H9 (cell line): Measurements from ENCODE around the gene ZNF17. TPM values are rescaled to one million over a fixed set of nuclear protein-coding genes. Genes with fewer than 3 reads are reported as not detected.

ENCODE experiments used
- DNase-seq: peaks from one replicate; pipeline ENCODE4 v3.0.0-alpha.2; 2017
- H2AFZ ChIP-seq: one replicate; pipeline ENCODE4 v1.6.1; 2013; ENCODE audit warnings: mild to moderate bottlenecking, low read length, control low read depth, moderate library complexity
- H2AK5ac ChIP-seq: 2 replicates; pipeline ENCODE4 v1.6.1; 2013; ENCODE audit warnings: low read length, control low read depth, mixed read lengths; ENCODE audit not compliant: insufficient read length
- H2BK120ac ChIP-seq: one replicate; pipeline ENCODE4 v1.6.1; 2013; ENCODE audit warnings: low read depth, mild to moderate bottlenecking, low read length, control low read depth, inconsistent platforms; ENCODE audit not compliant: poor library complexity, severe bottlenecking
- H2BK12ac ChIP-seq: 2 replicates; pipeline ENCODE4 v1.6.1; 2013; ENCODE audit warnings: low read length, control low read depth, mixed read lengths, low read depth; ENCODE audit not compliant: insufficient read length
- H2BK15ac ChIP-seq: 2 replicates; pipeline ENCODE4 v1.6.1; 2013; ENCODE audit warnings: low read depth, low read length, control low read depth
- H2BK20ac ChIP-seq: one replicate; pipeline ENCODE4 v1.6.1; 2013; ENCODE audit warnings: low read depth, mild to moderate bottlenecking, low read length, control low read depth, inconsistent platforms; ENCODE audit not compliant: poor library complexity, severe bottlenecking
- H2BK5ac ChIP-seq: 2 replicates; pipeline ENCODE4 v1.6.1; 2013; ENCODE audit warnings: low read length, control low read depth, mixed read lengths; ENCODE audit not compliant: insufficient read length
- H3K14ac ChIP-seq: 2 replicates; pipeline ENCODE4 v1.6.1; 2013; ENCODE audit warnings: low read length, control low read depth; ENCODE audit not compliant: insufficient read depth
- H3K18ac ChIP-seq: 2 replicates; pipeline ENCODE4 v1.6.1; 2013; ENCODE audit warnings: low read depth, mild to moderate bottlenecking, mixed read lengths, low read length, control low read depth; ENCODE audit not compliant: insufficient read length
- H3K23ac ChIP-seq: 2 replicates; pipeline ENCODE4 v1.6.1; 2013; ENCODE audit warnings: low read length, control low read depth, mixed read lengths, low read depth; ENCODE audit not compliant: insufficient read length
- H3K23me2 ChIP-seq: 2 replicates; pipeline ENCODE4 v1.6.1; 2013; ENCODE audit warnings: low read depth, mild to moderate bottlenecking, mixed read lengths, low read length, control low read depth; ENCODE audit not compliant: insufficient read length, poor library complexity, severe bottlenecking
- H3K27ac ChIP-seq: 2 replicates; pipeline ENCODE4 v1.5.1; 2013; ENCODE audit warnings: low read length, control low read depth, mixed read lengths, low read depth; ENCODE audit not compliant: insufficient read length
- H3K27me3 ChIP-seq: 2 replicates; pipeline ENCODE4 v1.6.1; 2013; ENCODE audit warnings: low read length, control low read depth, inconsistent platforms; ENCODE audit not compliant: insufficient read depth
- H3K4ac ChIP-seq: 2 replicates; pipeline ENCODE4 v1.6.1; 2013; ENCODE audit warnings: low read depth, mild to moderate bottlenecking, control low read depth, inconsistent platforms, low read length, moderate library complexity
- H3K4me1 ChIP-seq: 2 replicates; pipeline ENCODE4 v1.6.1; 2013; ENCODE audit warnings: low read length, control low read depth, inconsistent platforms; ENCODE audit not compliant: insufficient read depth
- H3K4me2 ChIP-seq: 2 replicates; pipeline ENCODE4 v1.6.1; 2013; ENCODE audit warnings: low read length, control low read depth, mixed read lengths; ENCODE audit not compliant: insufficient read length, insufficient read depth
- H3K56ac ChIP-seq: 2 replicates; pipeline ENCODE4 v1.6.1; 2013; ENCODE audit warnings: low read depth, mild to moderate bottlenecking, mixed read lengths, low read length, control low read depth; ENCODE audit not compliant: insufficient read length
- H3K79me1 ChIP-seq: 2 replicates; pipeline ENCODE4 v1.6.1; 2013; ENCODE audit warnings: low read depth, mild to moderate bottlenecking, moderate library complexity, low read length, control low read depth, inconsistent platforms; ENCODE audit not compliant: insufficient read depth, poor library complexity, severe bottlenecking
- H3K79me2 ChIP-seq: 2 replicates; pipeline ENCODE4 v1.6.1; 2013; ENCODE audit warnings: low read length, control low read depth, inconsistent platforms; ENCODE audit not compliant: insufficient read depth
- H3K9ac ChIP-seq: 2 replicates; pipeline ENCODE4 v1.6.1; 2013; ENCODE audit warnings: low read length, control low read depth, mixed read lengths; ENCODE audit not compliant: insufficient read length; ENCODE audit errors: extremely low read depth
- H3K9me3 ChIP-seq: one replicate; pipeline ENCODE4 v1.6.1; 2013; ENCODE audit warnings: low read depth, low read length, inconsistent platforms; ENCODE audit not compliant: control insufficient read depth
- H3T11ph ChIP-seq: one replicate; pipeline ENCODE4 v1.6.1; 2013; ENCODE audit warnings: mild to moderate bottlenecking, low read length, control low read depth, inconsistent platforms
- H4K20me1 ChIP-seq: one replicate; pipeline ENCODE4 v1.6.1; 2013; ENCODE audit not compliant: control insufficient read depth, insufficient read length, insufficient read depth
- H4K5ac ChIP-seq: 2 replicates; pipeline ENCODE4 v1.6.1; 2013; ENCODE audit warnings: low read depth, mild to moderate bottlenecking, mixed read lengths, low read length, control low read depth; ENCODE audit not compliant: insufficient read length
- H4K8ac ChIP-seq: replicated peaks from 2 replicates; pipeline ENCODE4 v1.6.1; 2013; ENCODE audit warnings: low read length, control low read depth, mixed read lengths, low read depth; ENCODE audit not compliant: insufficient read length
- H4K91ac ChIP-seq: 2 replicates; pipeline ENCODE4 v1.6.1; 2013; ENCODE audit warnings: low read depth, mild to moderate bottlenecking, moderate library complexity, mixed read lengths, low read length, control low read depth; ENCODE audit not compliant: insufficient read length
- H3K27ac Mint-ChIP-seq, 3 experiments: 2 replicates in 2 of 3; 3 replicates in 1 of 3; pipeline ENCODE4 v1.8.0; 2020 to 2021; ENCODE audit warnings: mixed read lengths in 3 of 3, mild to moderate bottlenecking in 1 of 3, moderate library complexity in 1 of 3
- H3K27me3 Mint-ChIP-seq: 2 replicates; pipeline ENCODE4 v1.8.0; 2021; ENCODE audit warnings: low read depth, mild to moderate bottlenecking, moderate library complexity, mixed read lengths
- H3K36me3 Mint-ChIP-seq, 3 experiments: 2 replicates in 2 of 3; 3 replicates in 1 of 3; pipeline ENCODE4 v1.8.0; 2020 to 2021; ENCODE audit warnings: low read depth in 3 of 3, mixed read lengths in 3 of 3; ENCODE audit not compliant: insufficient read depth in 1 of 3
- H3K4me1 Mint-ChIP-seq, 2 experiments: 2 replicates each; pipeline ENCODE4 v1.8.0; 2020; ENCODE audit warnings: mixed read lengths in 2 of 2
- H3K4me3 Mint-ChIP-seq, 2 experiments: 2 replicates in 1 of 2; 3 replicates in 1 of 2; pipeline ENCODE4 v1.8.0; 2020 to 2021; ENCODE audit warnings: mild to moderate bottlenecking in 2 of 2, mixed read lengths in 2 of 2, moderate library complexity in 1 of 2
- H3K9me3 Mint-ChIP-seq, 2 experiments: 2 replicates in 1 of 2; 3 replicates in 1 of 2; pipeline ENCODE4 v1.8.0; 2020; ENCODE audit warnings: mild to moderate bottlenecking in 2 of 2, mixed read lengths in 2 of 2, moderate library complexity in 1 of 2
- WGBS: extraction: QIAGEN DNeasy Blood & Tissue Kit; methylation state at CpG from one replicate; pipeline ENCODE4 v1.1.7; 2013; ENCODE audit warnings: missing lambda C conversion rate, low lambda C conversion rate, mixed read lengths; ENCODE audit not compliant: insufficient read length; ENCODE audit errors: extremely low coverage; 5-methylcytosine and 5-hydroxymethylcytosine counted together
- total RNA-seq: library from RNA; stranded (reverse); gene quantifications from 2 replicates; pipeline ENCODE4 v1.2.1, GENCODE V29; 2021
- TF ChIP-seq, protein P1 (sequence below): fragments of 200-600 bp; sonication (generic); conservative IDR thresholded peaks from 3 replicates; pipeline ENCODE4 v1.8.0; 2021; ENCODE audit warnings: antibody characterized with exemption, mild to moderate bottlenecking

Gene ZNF17
- total RNA-seq, 1 experiment from 2014 or later = 16.3 TPM

DNA sequence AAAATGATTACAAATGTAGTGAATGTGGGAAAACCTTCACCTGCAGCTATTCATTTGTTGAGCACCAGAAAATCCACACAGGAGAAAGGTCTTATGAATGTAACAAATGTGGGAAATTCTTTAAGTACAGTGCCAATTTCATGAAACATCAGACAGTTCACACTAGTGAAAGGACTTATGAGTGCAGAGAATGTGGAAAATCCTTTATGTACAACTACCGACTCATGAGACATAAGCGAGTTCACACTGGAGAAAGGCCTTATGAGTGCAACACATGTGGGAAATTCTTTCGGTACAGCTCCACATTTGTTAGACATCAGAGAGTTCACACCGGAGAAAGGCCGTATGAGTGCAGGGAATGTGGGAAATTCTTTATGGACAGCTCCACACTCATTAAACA is 12.1 kb upstream of the ZNF17 start:
- Mint-ChIP-seq H3K4me3 (no peak overlapping the region), H3K9me3 (peaks cover 7 to 10% of the 10 kb centered on the region in 2 experiments; a peak in 4 of 5 replicates), H3K27me3 (peaks cover 2% of the 10 kb centered on the region; the same call in 1 of the 2 replicates), H3K27ac (no peak overlapping the region), H3K4me1 (no peaks in the 10 kb centered on the region), H3K36me3 (peaks cover 31 to 56% (median 35%) of the 10 kb centered on the region in 3 experiments)
- Histone ChIP-seq H3K27me3 (no peaks in the 10 kb centered on the region), H3K18ac (no peak overlapping the region), H4K20me1 (no peaks in the 10 kb centered on the region), H2BK5ac (no peak overlapping the region), H3K79me1 (no peaks in the 10 kb centered on the region), H3K4ac (no peak overlapping the region), H2BK20ac (no peak overlapping the region), H3K9me3 (no peaks in the 10 kb centered on the region), H3K23me2 (peaks cover 4% of the 10 kb centered on the region), H3K23ac (no peak overlapping the region), H3K56ac (no peak overlapping the region), H3K4me1 (no peaks in the 10 kb centered on the region), H2BK12ac (no peak overlapping the region), H4K5ac (no peak overlapping the region), H2AFZ (no peak overlapping the region), H4K8ac (no peak overlapping the region), H2BK120ac (no peak overlapping the region), H4K91ac (no peak overlapping the region), H3K79me2 (no peaks in the 10 kb centered on the region), H3K4me2 (no peak overlapping the region), H2BK15ac (no peak overlapping the region), H3K9ac (no peak overlapping the region), H2AK5ac (no peak overlapping the region), H3K27ac (no peak overlapping the region), H3K14ac (no peak overlapping the region), H3T11ph (no peak overlapping the region)
- no CpG with 5 or more reads among the region's 5 CpGs for WGBS
- TF ChIP-seq, protein P1, sequence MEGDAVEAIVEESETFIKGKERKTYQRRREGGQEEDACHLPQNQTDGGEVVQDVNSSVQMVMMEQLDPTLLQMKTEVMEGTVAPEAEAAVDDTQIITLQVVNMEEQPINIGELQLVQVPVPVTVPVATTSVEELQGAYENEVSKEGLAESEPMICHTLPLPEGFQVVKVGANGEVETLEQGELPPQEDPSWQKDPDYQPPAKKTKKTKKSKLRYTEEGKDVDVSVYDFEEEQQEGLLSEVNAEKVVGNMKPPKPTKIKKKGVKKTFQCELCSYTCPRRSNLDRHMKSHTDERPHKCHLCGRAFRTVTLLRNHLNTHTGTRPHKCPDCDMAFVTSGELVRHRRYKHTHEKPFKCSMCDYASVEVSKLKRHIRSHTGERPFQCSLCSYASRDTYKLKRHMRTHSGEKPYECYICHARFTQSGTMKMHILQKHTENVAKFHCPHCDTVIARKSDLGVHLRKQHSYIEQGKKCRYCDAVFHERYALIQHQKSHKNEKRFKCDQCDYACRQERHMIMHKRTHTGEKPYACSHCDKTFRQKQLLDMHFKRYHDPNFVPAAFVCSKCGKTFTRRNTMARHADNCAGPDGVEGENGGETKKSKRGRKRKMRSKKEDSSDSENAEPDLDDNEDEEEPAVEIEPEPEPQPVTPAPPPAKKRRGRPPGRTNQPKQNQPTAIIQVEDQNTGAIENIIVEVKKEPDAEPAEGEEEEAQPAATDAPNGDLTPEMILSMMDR = no peak
- DNase-seq = no peak
